Hepatocyte (in vitro differentiated cells): ENCODE results near the gene CDC42BPG. TPM values are rescaled to one million over a fixed set of nuclear protein-coding genes. Genes with fewer than 3 reads are reported as not detected.

Source experiments
- DNase-seq: peaks from one replicate; pipeline ENCODE4 v3.0.0-alpha.2; 2016; ENCODE audit warnings: low spot score
- H2AFZ ChIP-seq: fragments of 200-600 bp; sonication (generic); 2 replicates; pipeline ENCODE4 v1.6.0; 2016; ENCODE audit warnings: antibody characterized with exemption, mild to moderate bottlenecking
- H3K27ac ChIP-seq: fragments of 200-600 bp; sonication (generic); 2 replicates; pipeline ENCODE4 v1.5.1; 2016; ENCODE audit warnings: mild to moderate bottlenecking
- H3K27me3 ChIP-seq: fragments of 200-600 bp; sonication (generic); 2 replicates; pipeline ENCODE4 v1.6.1; 2016
- H3K36me3 ChIP-seq: fragments of 200-600 bp; sonication (generic); replicated peaks from 2 replicates; pipeline ENCODE4 v1.5.1; 2016; ENCODE audit warnings: low read depth; ENCODE audit not compliant: insufficient read depth
- H3K4me1 ChIP-seq: fragments of 200-600 bp; sonication (generic); 2 replicates; pipeline ENCODE4 v1.5.1; 2016; ENCODE audit warnings: mild to moderate bottlenecking, moderate library complexity; ENCODE audit not compliant: insufficient read depth
- H3K4me2 ChIP-seq: fragments of 200-600 bp; sonication (generic); 2 replicates; pipeline ENCODE4 v1.6.0; 2016
- H3K4me3 ChIP-seq: fragments of 200-600 bp; sonication (generic); 2 replicates; pipeline ENCODE4 v1.5.1; 2016; ENCODE audit warnings: mild to moderate bottlenecking
- H3K79me2 ChIP-seq: fragments of 200-600 bp; sonication (generic); 2 replicates; pipeline ENCODE4 v1.6.0; 2017; ENCODE audit warnings: mild to moderate bottlenecking
- H3K9me2 ChIP-seq: fragments of 200-600 bp; sonication (generic); replicated peaks from 2 replicates; pipeline ENCODE4 v1.6.0; 2017; ENCODE audit warnings: mild to moderate bottlenecking; ENCODE audit not compliant: insufficient read depth
- H3K9me3 ChIP-seq: fragments of 200-600 bp; sonication (generic); 2 replicates; pipeline ENCODE4 v1.5.1; 2016; ENCODE audit warnings: low read depth, mild to moderate bottlenecking
- H4K20me1 ChIP-seq: fragments of 200-600 bp; sonication (generic); 2 replicates; pipeline ENCODE4 v1.6.0; 2016; ENCODE audit warnings: mild to moderate bottlenecking; ENCODE audit not compliant: insufficient read depth, poor library complexity, severe bottlenecking
- CTCF ChIP-seq: fragments of 200-600 bp; sonication (generic); IDR thresholded peaks from 2 replicates; pipeline ENCODE4 v1.5.1; 2016; ENCODE audit warnings: antibody characterized with exemption, mild to moderate bottlenecking; ENCODE audit not compliant: poor library complexity
- EZH2 ChIP-seq: fragments of 200-600 bp; sonication (generic); IDR thresholded peaks from 2 replicates; pipeline ENCODE4 v1.6.1; 2016; ENCODE audit warnings: antibody characterized with exemption, mild to moderate bottlenecking, borderline replicate concordance
- EZH2phosphoT487 ChIP-seq: fragments of 200-600 bp; sonication (generic); IDR thresholded peaks from one replicate; pipeline ENCODE4 v1.6.1; 2018; ENCODE audit warnings: antibody characterized with exemption, mild to moderate bottlenecking, low read depth, moderate library complexity; ENCODE audit not compliant: unreplicated experiment, severe bottlenecking
- WGBS: methylation state at CpG from one replicate; pipeline ENCODE4 v1.1.6; 2016; ENCODE audit warnings: low lambda C conversion rate; ENCODE audit errors: missing lambda C conversion rate; 5-methylcytosine and 5-hydroxymethylcytosine counted together
- polyA plus RNA-seq: library from polyadenylated mRNA; unstranded; fragments of >200 nt; fragmentation: Nextera tagmentation; extraction: Ambion mirVana; gene quantifications from 2 replicates; pipeline ENCODE4 v1.2.1, GENCODE V29; 2016
- total RNA-seq: library from RNA; depleted of rRNA; stranded (reverse); fragments of >200 nt; gene quantifications from 2 replicates; pipeline ENCODE4 v1.2.3, GENCODE V29; 2014

CDC42BPG gene
- total and polyA plus RNA-seq, 2 experiments from 2014 or later: 3.1 to 8.4 TPM

GRCh38 chr11:64872790-64873488 is 28.5 kb upstream of the CDC42BPG start:
- Histone ChIP-seq H3K9me3 (no peaks in the 10 kb centered on the region), H3K4me1 (peaks cover 67% of the 10 kb centered on the region), H3K27ac (peak overlapping the region; percentile 92), H3K9me2 (no peaks in the 10 kb centered on the region), H4K20me1 (peaks cover 34% of the 10 kb centered on the region), H3K79me2 (peaks cover 93% of the 10 kb centered on the region), H3K4me3 (no peak overlapping the region), H3K4me2 (peak overlapping the region; percentile 71), H2AFZ (no peak overlapping the region), H3K36me3 (no peaks in the 10 kb centered on the region), H3K27me3 (no peaks in the 10 kb centered on the region)
- DNase-seq: no peak
- no peak for TF ChIP-seq CTCF
- no peak for TF ChIP-seq EZH2phosphoT487
- no peak for TF ChIP-seq EZH2
- WGBS: 67% methylated on average over 8 of the region's 8 CpGs

GRCh38 chr11:64871492-64871891 is 27.0 kb upstream of the CDC42BPG start:
- Histone ChIP-seq H3K9me3 (no peaks in the 10 kb centered on the region), H3K27ac (peak overlapping the region; percentile 92), H3K79me2 (peaks cover 94% of the 10 kb centered on the region), H4K20me1 (peaks cover 25% of the 10 kb centered on the region), H3K9me2 (no peaks in the 10 kb centered on the region), H3K4me3 (no peak overlapping the region), H3K4me1 (peaks cover 65% of the 10 kb centered on the region), H3K27me3 (no peaks in the 10 kb centered on the region), H2AFZ (no peak overlapping the region), H3K4me2 (peak overlapping the region; percentile 71), H3K36me3 (no peaks in the 10 kb centered on the region)
- DNase-seq: no peak
- 76% methylated on average over 3 of the region's 3 CpGs for WGBS
- TF ChIP-seq CTCF (no peak), EZH2 (no peak), EZH2phosphoT487 (no peak)

GRCh38 chr11:64870893-64871466 is 26.5 kb upstream of the CDC42BPG start:
- Histone ChIP-seq H3K27me3 (no peaks in the 10 kb centered on the region), H3K27ac (peak overlapping the region; percentile 92), H3K4me1 (peaks cover 60% of the 10 kb centered on the region), H3K4me2 (peak overlapping the region; percentile 71), H3K9me2 (no peaks in the 10 kb centered on the region), H4K20me1 (peaks cover 21% of the 10 kb centered on the region), H3K9me3 (no peaks in the 10 kb centered on the region), H3K79me2 (peaks cover 94% of the 10 kb centered on the region), H3K36me3 (no peaks in the 10 kb centered on the region), H3K4me3 (no peak overlapping the region), H2AFZ (no peak overlapping the region)
- no peak for TF ChIP-seq EZH2
- TF ChIP-seq CTCF: no peak
- no peak for DNase-seq
- WGBS: 55% methylated on average over 20 of the region's 20 CpGs
